Measurements from ENCODE around the gene COBL.

DNA sequence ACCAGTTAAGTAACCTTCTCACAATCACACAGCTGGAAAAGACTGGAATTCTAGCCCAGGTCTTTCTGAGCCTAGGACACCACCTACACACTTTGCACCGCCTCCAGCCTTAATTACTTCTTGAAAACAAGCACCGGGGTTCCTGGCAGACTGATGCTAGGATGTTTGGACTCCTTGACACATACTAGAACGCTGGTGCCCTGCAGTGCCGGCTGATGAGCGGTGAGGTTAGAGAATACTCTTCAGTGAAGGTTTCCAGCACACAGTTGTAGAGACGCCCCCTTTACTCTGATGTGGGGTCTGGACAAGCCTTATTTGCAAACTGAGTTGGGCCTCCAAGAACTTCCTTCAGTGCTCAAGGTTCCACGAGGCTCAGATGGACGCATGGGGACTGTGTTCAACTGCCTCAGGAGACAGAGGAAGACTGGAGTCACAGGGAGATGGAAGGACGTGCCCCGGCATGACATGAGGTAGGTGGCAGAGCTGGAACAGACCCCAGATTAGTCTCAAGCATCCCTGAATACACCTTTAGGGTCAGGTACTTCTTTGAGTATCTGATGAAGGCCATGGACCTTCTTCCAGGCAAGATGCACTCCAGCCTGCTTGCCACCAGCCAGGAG is 89.6 kb downstream of the COBL start:
- no peak for TF ChIP-seq NFIC (IDR thresholded peaks at IDR 0.05; ENCODE audit: low read depth, low read length)
- TF ChIP-seq, protein P1, sequence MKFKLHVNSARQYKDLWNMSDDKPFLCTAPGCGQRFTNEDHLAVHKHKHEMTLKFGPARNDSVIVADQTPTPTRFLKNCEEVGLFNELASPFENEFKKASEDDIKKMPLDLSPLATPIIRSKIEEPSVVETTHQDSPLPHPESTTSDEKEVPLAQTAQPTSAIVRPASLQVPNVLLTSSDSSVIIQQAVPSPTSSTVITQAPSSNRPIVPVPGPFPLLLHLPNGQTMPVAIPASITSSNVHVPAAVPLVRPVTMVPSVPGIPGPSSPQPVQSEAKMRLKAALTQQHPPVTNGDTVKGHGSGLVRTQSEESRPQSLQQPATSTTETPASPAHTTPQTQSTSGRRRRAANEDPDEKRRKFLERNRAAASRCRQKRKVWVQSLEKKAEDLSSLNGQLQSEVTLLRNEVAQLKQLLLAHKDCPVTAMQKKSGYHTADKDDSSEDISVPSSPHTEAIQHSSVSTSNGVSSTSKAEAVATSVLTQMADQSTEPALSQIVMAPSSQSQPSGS (IDR thresholded peaks at IDR 0.05; ENCODE audit: low read length) = no peak
- TF ChIP-seq ATF3 (IDR thresholded peaks at IDR 0.05; ENCODE audit: borderline replicate concordance, extremely low read depth, low read depth, low read length) = no peak
- TF ChIP-seq CTCF (IDR thresholded peaks at IDR 0.05 in 2 of 3, conservative IDR thresholded peaks at IDR 0.05 in 1 of 3; ENCODE audit: control insufficient read depth in 2 of 3, extremely low read depth in 1 of 3, insufficient read depth in 1 of 3, low read depth in 3 of 3, low read length in 3 of 3) = no peak
- TF ChIP-seq TBL1XR1 (IDR thresholded peaks at IDR 0.05; ENCODE audit: low read depth, low read length) = no peak
- TF ChIP-seq YY1 (IDR thresholded peaks at IDR 0.05; ENCODE audit: low read depth, low read length) = no peak

Measured in GM12878 (cell line).